Measurements from ENCODE around the gene NEDD4L. TPM values are rescaled to one million over a fixed set of nuclear protein-coding genes. Genes with fewer than 3 reads are reported as not detected.

NEDD4L gene
- total RNA-seq, 1 experiment from 2014 or later, result 57.4 TPM

GRCh38 chr18:58020567-58021107 is 23.4 kb upstream of the NEDD4L start:
- intact Hi-C loops (cut with micrococcal nuclease; ENCODE audit: unreplicated experiment), result no loop called here
- H3K36me3 ChIP-seq (ENCODE audit: low read depth), result no peaks in the 10 kb centered on the region
- TF ChIP-seq EZH2 (IDR thresholded peaks at IDR 0.05; ENCODE audit: low read depth), result no peak
- TF ChIP-seq, protein P1, sequence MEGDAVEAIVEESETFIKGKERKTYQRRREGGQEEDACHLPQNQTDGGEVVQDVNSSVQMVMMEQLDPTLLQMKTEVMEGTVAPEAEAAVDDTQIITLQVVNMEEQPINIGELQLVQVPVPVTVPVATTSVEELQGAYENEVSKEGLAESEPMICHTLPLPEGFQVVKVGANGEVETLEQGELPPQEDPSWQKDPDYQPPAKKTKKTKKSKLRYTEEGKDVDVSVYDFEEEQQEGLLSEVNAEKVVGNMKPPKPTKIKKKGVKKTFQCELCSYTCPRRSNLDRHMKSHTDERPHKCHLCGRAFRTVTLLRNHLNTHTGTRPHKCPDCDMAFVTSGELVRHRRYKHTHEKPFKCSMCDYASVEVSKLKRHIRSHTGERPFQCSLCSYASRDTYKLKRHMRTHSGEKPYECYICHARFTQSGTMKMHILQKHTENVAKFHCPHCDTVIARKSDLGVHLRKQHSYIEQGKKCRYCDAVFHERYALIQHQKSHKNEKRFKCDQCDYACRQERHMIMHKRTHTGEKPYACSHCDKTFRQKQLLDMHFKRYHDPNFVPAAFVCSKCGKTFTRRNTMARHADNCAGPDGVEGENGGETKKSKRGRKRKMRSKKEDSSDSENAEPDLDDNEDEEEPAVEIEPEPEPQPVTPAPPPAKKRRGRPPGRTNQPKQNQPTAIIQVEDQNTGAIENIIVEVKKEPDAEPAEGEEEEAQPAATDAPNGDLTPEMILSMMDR (conservative IDR thresholded peaks at IDR 0.05), result no peak

DNA sequence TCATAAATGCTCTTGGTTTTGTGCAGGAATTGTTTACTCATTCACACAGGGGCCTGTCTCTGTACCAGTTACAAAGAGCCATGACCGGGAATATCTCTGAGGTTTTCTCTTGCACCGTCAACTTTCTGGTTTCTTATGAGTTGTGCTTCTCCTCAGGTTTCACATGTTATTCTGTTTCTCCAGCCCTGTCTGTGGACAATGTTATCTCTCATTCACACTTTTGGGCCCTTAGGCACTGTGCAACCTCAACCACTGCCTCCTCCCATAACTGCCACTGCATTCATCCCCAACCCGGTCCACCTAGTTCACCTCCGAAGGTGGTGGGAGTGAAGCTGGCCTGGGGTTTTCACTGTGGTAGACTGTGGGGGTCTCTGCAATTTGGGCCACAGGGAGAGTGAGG is 22.5 kb upstream of the NEDD4L start:
- H3K36me3 ChIP-seq (ENCODE audit: low read depth), result no peaks in the 10 kb centered on the region
- no peaks in the 10 kb centered on the region for H3F3A ChIP-seq (ENCODE audit: insufficient read depth, low read depth)
- H3K4me1 ChIP-seq (replicated peaks; ENCODE audit: insufficient read depth), result no peaks in the 10 kb centered on the region
- no peak overlapping the region for H3K4me3 ChIP-seq
- BruUV-seq (replicated peaks), result no TSS peak
- H3K4me2 ChIP-seq, result no peak overlapping the region
- no peaks in the 10 kb centered on the region for H3K79me2 ChIP-seq (ENCODE audit: low read depth)
- DNase-seq, result no peak
- no peaks in the 10 kb centered on the region for H3K9me2 ChIP-seq (ENCODE audit: insufficient read depth)
- no peak overlapping the region for H3K27ac ChIP-seq
- TF ChIP-seq, protein P1 (conservative IDR thresholded peaks at IDR 0.05), result no peak
- no peak for TF ChIP-seq EZH2 (IDR thresholded peaks at IDR 0.05; ENCODE audit: low read depth)
- H3K9me3 ChIP-seq (ENCODE audit: insufficient read depth, low read depth), result 0 out of 2 replicates have a peak, but pooled peaks cover 2% of the 10 kb centered on the region
- no peaks in the 10 kb centered on the region for H4K20me1 ChIP-seq (ENCODE audit: insufficient read depth)
- CTCF ChIA-PET, result no interaction called here
- no peak overlapping the region for H2AFZ ChIP-seq
- POLR2A ChIA-PET (ENCODE audit: unreplicated experiment), result no interaction called here
- intact Hi-C loops (cut with micrococcal nuclease; ENCODE audit: unreplicated experiment), result no loop called here
- no peaks in the 10 kb centered on the region for H3K27me3 ChIP-seq (ENCODE audit: insufficient read depth, low read depth)

More at GRCh38 chr18:58020567-58021107, 23.4 kb upstream of the NEDD4L start:
- Histone ChIP-seq H3K27me3 (ENCODE audit: insufficient read depth, low read depth) (no peaks in the 10 kb centered on the region), H3F3A (ENCODE audit: insufficient read depth, low read depth) (no peaks in the 10 kb centered on the region), H3K4me2 (no peak overlapping the region), H4K20me1 (ENCODE audit: insufficient read depth) (no peaks in the 10 kb centered on the region), H3K27ac (no peak overlapping the region), H3K4me1 (replicated peaks; ENCODE audit: insufficient read depth) (no peaks in the 10 kb centered on the region), H3K4me3 (no peak overlapping the region), H3K9me3 (ENCODE audit: insufficient read depth, low read depth) (0 out of 2 replicates have a peak, but pooled peaks cover 3% of the 10 kb centered on the region), H3K79me2 (ENCODE audit: low read depth) (no peaks in the 10 kb centered on the region), H2AFZ (no peak overlapping the region), H3K9me2 (ENCODE audit: insufficient read depth) (no peaks in the 10 kb centered on the region)
- POLR2A ChIA-PET (ENCODE audit: unreplicated experiment), result no interaction called here
- CTCF ChIA-PET, result interaction anchor here (0.6 kb wide), 1 partner anchor 21 kb away, joined by 4 read pairs; no protein-coding TSS in a partner anchor
- no peak for DNase-seq
- BruUV-seq (replicated peaks), result no TSS peak

DNA sequence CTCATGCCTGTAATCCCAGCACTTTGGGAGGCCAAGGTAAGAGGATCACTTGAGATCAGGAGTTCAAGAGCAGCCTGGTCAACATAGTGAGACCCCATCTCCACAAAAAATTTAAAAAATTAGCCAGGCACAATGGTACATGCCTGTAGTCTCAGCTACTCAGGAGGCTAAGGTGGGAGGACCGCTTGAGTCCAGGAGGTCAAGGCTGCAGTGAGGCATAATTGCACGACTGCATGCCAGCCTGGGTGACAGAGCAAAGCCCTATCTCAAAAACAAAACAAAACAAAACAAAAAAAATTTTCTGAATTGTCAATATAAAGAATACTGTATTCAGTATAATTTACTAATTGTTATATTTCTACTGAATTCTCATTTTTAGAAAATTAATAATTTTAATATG is 20.9 kb upstream of the NEDD4L start:
- Histone ChIP-seq H3K79me2 (ENCODE audit: low read depth) (no peaks in the 10 kb centered on the region), H3K9me3 (ENCODE audit: insufficient read depth, low read depth) (no peaks in the 10 kb centered on the region), H3K27me3 (ENCODE audit: insufficient read depth, low read depth) (no peaks in the 10 kb centered on the region), H3K4me2 (no peak overlapping the region), H3K9me2 (ENCODE audit: insufficient read depth) (no peaks in the 10 kb centered on the region), H3K4me3 (no peak overlapping the region), H3F3A (ENCODE audit: insufficient read depth, low read depth) (no peaks in the 10 kb centered on the region), H3K4me1 (replicated peaks; ENCODE audit: insufficient read depth) (no peaks in the 10 kb centered on the region), H3K36me3 (ENCODE audit: low read depth) (no peaks in the 10 kb centered on the region), H2AFZ (no peak overlapping the region), H3K27ac (no peak overlapping the region), H4K20me1 (ENCODE audit: insufficient read depth) (no peaks in the 10 kb centered on the region)
- no peak for DNase-seq
- ChIA-PET POLR2A (ENCODE audit: unreplicated experiment) (no interaction called here), CTCF (no interaction called here)
- intact Hi-C loops (cut with micrococcal nuclease; ENCODE audit: unreplicated experiment), result no loop called here
- BruUV-seq (replicated peaks), result no TSS peak
- no peak for TF ChIP-seq EZH2 (IDR thresholded peaks at IDR 0.05; ENCODE audit: low read depth)
- TF ChIP-seq, protein P1 (conservative IDR thresholded peaks at IDR 0.05), result no peak

Measured in PC-9 (cell line).